HepG2 (cell line): Measurements from ENCODE around the gene ADGRG4. TPM values are rescaled to one million over a fixed set of nuclear protein-coding genes. Genes with fewer than 3 reads are reported as not detected.

Source experiments
- ATAC-seq: fragments of 200-7000 bp; cut with Tn5 transposase; 3 replicates; pipeline ENCODE4 v1.9.1; 2020; ENCODE audit warnings: mild to moderate bottlenecking, moderate library complexity
- BruUV-seq: library from RNA; stranded (reverse); fragments of 400-500 nt; replicated peaks from 2 replicates; lab custom pipeline; 2021; lab: Mats Ljungman, UMichigan
- CTCF ChIA-PET: fragments of 300-600 bp; formaldehyde crosslinking; extraction: SDS; loops from one replicate; lab custom pipeline; 2021; ENCODE audit warnings: low total read pairs, inconsistent platforms, low intra/inter-chr PET ratio; lab: Yijun Ruan, JAX
- POLR2A ChIA-PET: fragments of 350-600 bp; sonication (Branson Sonifier 250); formaldehyde crosslinking; loops from one replicate; lab custom pipeline; 2020; ENCODE audit warnings: antibody characterized with exemption, inconsistent platforms; lab: Yijun Ruan, JAX
- DNase-seq: peaks from one replicate; pipeline ENCODE4 v3.0.0-alpha.2; 2015; ENCODE audit warnings: low spot score
- FAIRE-seq: peaks from 3 replicates; lab custom pipeline; 2011; peaks lifted over from hg19 to GRCh38; lab: Jason Lieb, UNC
- H2AFZ ChIP-seq: one replicate; pipeline ENCODE4 v1.6.1; 2011; ENCODE audit warnings: low read length, inconsistent platforms
- H3K27ac ChIP-seq: fragments of 300-600 bp; 3 replicates; pipeline ENCODE4 v1.8.0; 2011; ENCODE audit warnings: mixed run types, mild to moderate bottlenecking, mixed read lengths, low read length, inconsistent platforms; ENCODE audit not compliant: insufficient read depth; ENCODE audit errors: extremely low read length
- H3K27me3 ChIP-seq, 2 experiments: fragments of 200-600 bp in 1 of 2; 2 replicates in 1 of 2; 3 replicates in 1 of 2; pipeline versions ENCODE4 v1.6.0 to v1.8.0; 2011; ENCODE audit warnings: low read length in 2 of 2, mild to moderate bottlenecking in 2 of 2, moderate library complexity in 2 of 2, inconsistent platforms in 1 of 2; ENCODE audit not compliant: insufficient read depth in 2 of 2, control insufficient read depth in 1 of 2
- H3K36me3 ChIP-seq, 2 experiments: fragments of 200-600 bp in 1 of 2; replicated peaks in 1 of 2; 2 replicates in 1 of 2; 3 replicates in 1 of 2; pipeline versions ENCODE4 v1.5.1 to v1.8.0; 2011; ENCODE audit warnings: low read length in 2 of 2, inconsistent platforms in 1 of 2; ENCODE audit not compliant: insufficient read depth in 2 of 2, control insufficient read depth in 1 of 2
- H3K4me1 ChIP-seq: 2 replicates; pipeline ENCODE4 v1.5.1; 2012; ENCODE audit warnings: low read length, inconsistent platforms; ENCODE audit not compliant: insufficient read depth
- H3K4me2 ChIP-seq: 2 replicates; pipeline ENCODE4 v1.6.0; 2011; ENCODE audit warnings: low read depth, low read length, inconsistent platforms
- H3K4me3 ChIP-seq, 3 experiments: fragments of 200-600 bp in 1 of 3; sonication (generic), shearing (Covaris generic) in 1 of 3; replicated peaks in 1 of 3; 2 replicates each; pipeline ENCODE4 v1.5.1; 2011 to 2016; ENCODE audit warnings: low read length in 3 of 3, inconsistent platforms in 2 of 3, low read depth in 2 of 3, mild to moderate bottlenecking in 2 of 3, control low read depth in 1 of 3, mixed read lengths in 1 of 3; ENCODE audit not compliant: insufficient read depth in 1 of 3
- H3K79me2 ChIP-seq: one replicate; pipeline ENCODE4 v1.6.1; 2011; ENCODE audit warnings: low read length, inconsistent platforms; ENCODE audit not compliant: insufficient read depth
- H3K9ac ChIP-seq: 2 replicates; pipeline ENCODE4 v1.6.0; 2011; ENCODE audit warnings: mild to moderate bottlenecking, low read depth, low read length, inconsistent platforms; ENCODE audit not compliant: insufficient read depth
- H3K9me3 ChIP-seq: 2 replicates; pipeline ENCODE4 v1.5.1; 2012; ENCODE audit warnings: mild to moderate bottlenecking, low read length
- H4K20me1 ChIP-seq: 2 replicates; pipeline ENCODE4 v1.6.0; 2011; ENCODE audit warnings: inconsistent platforms, mild to moderate bottlenecking, low read length, moderate library complexity; ENCODE audit not compliant: insufficient read depth
- CSRNP1 ChIP-seq: sonication (generic); formaldehyde crosslinking; IDR thresholded peaks from 2 replicates; pipeline ENCODE4 v1.8.1; 2023; ENCODE audit warnings: mild to moderate bottlenecking, missing genetic modification reagents
- GMEB2 ChIP-seq: IDR thresholded peaks from 2 replicates; pipeline ENCODE4 v1.6.1; 2016; ENCODE audit warnings: missing biosample characterization, missing genetic modification reagents, low read depth
- GPN1 ChIP-seq: sonication (generic); formaldehyde crosslinking; IDR thresholded peaks from 2 replicates; pipeline ENCODE4 v1.5.1; 2020; ENCODE audit warnings: missing genetic modification reagents, borderline replicate concordance
- KLF11 ChIP-seq: IDR thresholded peaks from 2 replicates; pipeline ENCODE4 v1.6.1; 2016; ENCODE audit warnings: missing compliant biosample characterization
- PLSCR1 ChIP-seq: sonication (generic); formaldehyde crosslinking; IDR thresholded peaks from 2 replicates; pipeline ENCODE4 v1.5.0; 2020; ENCODE audit warnings: missing genetic modification reagents, mild to moderate bottlenecking, borderline replicate concordance
- POLR2AphosphoS2 ChIP-seq: IDR thresholded peaks from 2 replicates; pipeline ENCODE4 v1.6.1; 2011; ENCODE audit warnings: low read depth, low read length, improper control_type of control experiment
- ZNF749 ChIP-seq: sonication (generic); formaldehyde crosslinking; IDR thresholded peaks from 2 replicates; pipeline ENCODE4 v1.8.0; 2022; ENCODE audit warnings: mild to moderate bottlenecking, missing genetic modification reagents, moderate library complexity, borderline replicate concordance
- WGBS: methylation state at CpG from one replicate; pipeline ENCODE4 v1.1.6; 2017; ENCODE audit warnings: low lambda C conversion rate; 5-methylcytosine and 5-hydroxymethylcytosine counted together
- in situ Hi-C: cut with HindIII; loops from 2 replicates; pipeline ENCODE4 v1.10.0; 2017; ENCODE audit warnings: low pct_unique_long_range_greater_than_20kb; ENCODE audit not compliant: extremely low pct_ligation_motif_present
- intact Hi-C: fragments of 100-400 bp; cut with micrococcal nuclease; formaldehyde crosslinking; loops from one replicate; pipeline ENCODE4 v1.10.0; 2022; ENCODE audit not compliant: unreplicated experiment
- polyA plus RNA-seq, 8 experiments: library from polyadenylated mRNA; depleted of rRNA in 3 of 8; stranded (reverse) in 7 of 8; unstranded in 1 of 8; fragments of >200 nt; fragmentation: Illumina TruSeq in 4 of 8; extraction: Trizol in 4 of 8; gene quantifications; 2 replicates each; pipeline versions ENCODE4 v1.2.1 to v1.2.3, GENCODE V29; 2011 to 2016; ENCODE audit warnings: low read depth in 4 of 8, missing spikeins in 1 of 8, mixed read lengths in 1 of 8; ENCODE audit not compliant: insufficient read depth in 1 of 8
- total RNA-seq, 5 experiments: library from RNA; depleted of rRNA; stranded (reverse); fragments of >200 nt; fragmentation: Illumina TruSeq; extraction: Trizol; gene quantifications; 2 replicates each; pipeline ENCODE4 v1.2.3, GENCODE V29; 2016; ENCODE audit warnings: low read depth in 1 of 5

The ADGRG4 gene
- total and polyA plus RNA-seq, 2 of the 13 experiments (the other 11 are each of a cell fraction or from before 2014, with no cell fraction given) = not detected

- Histone ChIP-seq H3K4me1 (no peaks in the 10 kb centered on the region), H3K4me3 (no peak overlapping the region), H3K9ac (no peak overlapping the region), H3K27me3 (no peaks in the 10 kb centered on the region), H4K20me1 (no peaks in the 10 kb centered on the region), H2AFZ (no peak overlapping the region), H3K36me3 (no peaks in the 10 kb centered on the region)
- WGBS = 0% methylated on average over 1 of the region's 1 CpG
- intact Hi-C loops = no loop called here
- no peak for TF ChIP-seq KLF11 (CRISPR knock-in tag)
- no peak for TF ChIP-seq POLR2AphosphoS2
- TF ChIP-seq ZNF749 (CRISPR knock-in tag) = no peak
- no peak for TF ChIP-seq CSRNP1 (CRISPR knock-in tag)
- no peak for TF ChIP-seq PLSCR1 (CRISPR knock-in tag)
- TF ChIP-seq GMEB2 (CRISPR knock-in tag) = no peak
- no peak for TF ChIP-seq GPN1 (CRISPR knock-in tag)
- TF ChIP-seq, all 625 proteins: peak for 0
- Histone ChIP-seq H3K4me2 (no peak overlapping the region), H3K79me2 (no peaks in the 10 kb centered on the region), H3K9me3 (no peaks in the 10 kb centered on the region), H3K27ac (no peak overlapping the region)
- FAIRE-seq = no peak
- in situ Hi-C loops = no loop called here
- no peak for DNase-seq
- CTCF ChIA-PET = no interaction called here
- BruUV-seq = no TSS peak
- POLR2A ChIA-PET = no interaction called here
- no peak for ATAC-seq
Observed at GRCh38 chrX:136453114-136453513, 152.4 kb downstream of the ADGRG4 start.
